Colonic mucosa (tissue), 4 donors: ENCODE measurements around the gene UCP1. TPM values are rescaled to one million over a fixed set of nuclear protein-coding genes. Genes with fewer than 3 reads are reported as not detected.
A peak's percentile ranks its signal among the peaks of the same experiment; 100 is the strongest.

ENCODE experiments used
- DNase-seq: peaks from one replicate; pipeline ENCODE4 v3.0.0-alpha.2; 2020
- H3K27ac ChIP-seq: fragments of 200-600 bp; one replicate; pipeline ENCODE4 v1.8.0; 2021
- H3K27me3 ChIP-seq: fragments of 200-600 bp; one replicate; pipeline ENCODE4 v1.8.0; 2021
- H3K36me3 ChIP-seq: fragments of 200-600 bp; one replicate; pipeline ENCODE4 v1.8.0; 2021
- H3K4me1 ChIP-seq: fragments of 200-600 bp; one replicate; pipeline ENCODE4 v1.8.0; 2021; ENCODE audit warnings: mild to moderate bottlenecking
- H3K4me3 ChIP-seq: fragments of 200-600 bp; one replicate; pipeline ENCODE4 v1.8.0; 2021
- H3K9ac ChIP-seq, 2 donors: one replicate each; pipeline ENCODE4 v1.7.0; 2013; ENCODE audit warnings: control low read depth in 2 of 2, low read depth in 2 of 2, low read length in 2 of 2
- H3K9me3 ChIP-seq: fragments of 200-600 bp; one replicate; pipeline ENCODE4 v1.8.0; 2021
- intact Hi-C: fragments of 100-400 bp; cut with DNase I; formaldehyde crosslinking; loops from one replicate; pipeline ENCODE4 v1.14.1; 2022
- total RNA-seq, 2 donors: library from RNA; stranded (reverse); fragmentation: NEBNext Ultra II Directional in 1 of 2; extraction: Animal tissue kit (Norgen Biotek cat#: 25700) in 1 of 2; gene quantifications; one replicate each; pipeline ENCODE4 v1.2.1, GENCODE V29; 2021
- TF ChIP-seq, protein P1 (sequence below): fragments of 200-600 bp; IDR thresholded peaks from one replicate; pipeline ENCODE4 v1.8.0; 2022; ENCODE audit warnings: antibody characterized with exemption, mild to moderate bottlenecking
- donor health status: healthy.
- donor health status: DM: no; HTN: no; CAD: no.
- donor health status: DM: no; HTN: no; CAD: no.

UCP1 gene
- total RNA-seq, 2 donors from 2014 or later = not detected

DNA sequence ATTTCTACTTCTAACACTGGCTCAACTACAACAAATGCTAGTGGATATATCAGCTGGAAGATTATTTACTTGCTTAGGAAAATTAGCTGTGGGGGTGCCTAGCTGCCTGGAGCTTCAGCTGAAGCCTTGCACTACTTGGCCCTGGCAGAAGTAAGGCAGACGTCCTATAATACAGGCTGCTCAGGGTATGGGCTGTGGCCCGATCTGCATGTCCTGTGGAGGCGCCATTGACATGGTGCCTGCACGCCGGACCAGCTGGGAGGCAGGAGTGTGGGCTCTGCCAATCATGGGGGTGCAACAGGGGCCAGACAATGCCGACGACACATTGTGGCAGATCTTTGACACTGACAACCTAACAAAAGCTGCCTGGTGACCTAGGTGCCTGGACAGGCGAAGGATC lies 31.6 kb upstream of the UCP1 start:
- Histone ChIP-seq H3K9ac (no peak overlapping the region), H3K9me3 (no peaks in the 10 kb centered on the region), H3K36me3 (no peaks in the 10 kb centered on the region), H3K27ac (no peak overlapping the region), H3K4me3 (no peak overlapping the region), H3K4me1 (no peaks in the 10 kb centered on the region), H3K27me3 (no peaks in the 10 kb centered on the region)
- DNase-seq = no peak
- intact Hi-C loops = no loop called here
- TF ChIP-seq, protein P1, sequence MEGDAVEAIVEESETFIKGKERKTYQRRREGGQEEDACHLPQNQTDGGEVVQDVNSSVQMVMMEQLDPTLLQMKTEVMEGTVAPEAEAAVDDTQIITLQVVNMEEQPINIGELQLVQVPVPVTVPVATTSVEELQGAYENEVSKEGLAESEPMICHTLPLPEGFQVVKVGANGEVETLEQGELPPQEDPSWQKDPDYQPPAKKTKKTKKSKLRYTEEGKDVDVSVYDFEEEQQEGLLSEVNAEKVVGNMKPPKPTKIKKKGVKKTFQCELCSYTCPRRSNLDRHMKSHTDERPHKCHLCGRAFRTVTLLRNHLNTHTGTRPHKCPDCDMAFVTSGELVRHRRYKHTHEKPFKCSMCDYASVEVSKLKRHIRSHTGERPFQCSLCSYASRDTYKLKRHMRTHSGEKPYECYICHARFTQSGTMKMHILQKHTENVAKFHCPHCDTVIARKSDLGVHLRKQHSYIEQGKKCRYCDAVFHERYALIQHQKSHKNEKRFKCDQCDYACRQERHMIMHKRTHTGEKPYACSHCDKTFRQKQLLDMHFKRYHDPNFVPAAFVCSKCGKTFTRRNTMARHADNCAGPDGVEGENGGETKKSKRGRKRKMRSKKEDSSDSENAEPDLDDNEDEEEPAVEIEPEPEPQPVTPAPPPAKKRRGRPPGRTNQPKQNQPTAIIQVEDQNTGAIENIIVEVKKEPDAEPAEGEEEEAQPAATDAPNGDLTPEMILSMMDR = no peak

DNA sequence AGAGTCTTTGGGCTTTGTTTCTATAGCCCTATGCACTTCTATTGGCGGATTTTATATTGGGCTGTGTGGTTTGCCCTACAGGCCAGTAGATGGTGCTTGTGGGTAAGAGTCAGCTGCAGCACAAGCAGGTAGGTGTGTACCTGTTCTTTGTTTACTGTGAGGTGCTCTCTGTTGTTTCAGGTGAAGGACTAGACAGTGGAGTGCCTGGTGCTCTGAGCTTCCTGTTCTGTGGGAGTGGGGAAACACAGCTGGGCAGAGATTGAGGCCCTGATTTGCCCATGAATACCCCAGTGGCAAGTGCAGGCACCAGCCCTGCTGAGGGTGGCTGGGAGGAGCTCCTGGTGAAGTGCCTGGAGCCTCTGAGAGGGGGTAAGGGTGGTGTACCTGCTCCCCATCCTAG lies 26.3 kb upstream of the UCP1 start:
- no peaks in the 10 kb centered on the region for H3K4me1 ChIP-seq
- no peaks in the 10 kb centered on the region for H3K36me3 ChIP-seq
- no peak overlapping the region for H3K9ac ChIP-seq
- intact Hi-C loops = loop anchor here (5.0 kb wide), 2 partner anchors 42 to 257 kb away; no protein-coding TSS in a partner anchor
- no peaks in the 10 kb centered on the region for H3K9me3 ChIP-seq
- DNase-seq = peak; percentile 33
- no peaks in the 10 kb centered on the region for H3K27me3 ChIP-seq
- no peak overlapping the region for H3K4me3 ChIP-seq
- TF ChIP-seq, protein P1 = peak; percentile 45
- no peak overlapping the region for H3K27ac ChIP-seq

DNA sequence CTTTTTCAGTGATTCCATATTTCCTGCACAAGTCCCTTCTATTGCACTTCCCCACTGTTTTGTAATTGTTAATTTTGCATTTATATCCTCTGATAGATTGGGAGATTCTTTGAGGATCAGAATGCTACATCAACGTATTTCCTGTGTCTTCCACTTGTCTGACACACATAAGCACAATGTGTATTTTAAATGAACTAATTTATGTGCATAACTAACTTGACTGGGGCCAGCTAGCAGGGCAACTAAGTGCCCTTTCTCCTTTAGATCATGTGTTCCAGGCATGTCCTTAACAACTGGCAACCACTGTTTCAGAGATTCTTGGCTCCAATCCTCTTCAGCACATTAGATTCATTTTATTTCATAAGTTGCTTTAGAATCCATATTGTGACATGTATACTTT lies 15.7 kb upstream of the UCP1 start:
- intact Hi-C loops = no loop called here
- no peak overlapping the region for H3K4me3 ChIP-seq
- H3K27me3 ChIP-seq = peaks cover 7% of the 10 kb centered on the region

DNA sequence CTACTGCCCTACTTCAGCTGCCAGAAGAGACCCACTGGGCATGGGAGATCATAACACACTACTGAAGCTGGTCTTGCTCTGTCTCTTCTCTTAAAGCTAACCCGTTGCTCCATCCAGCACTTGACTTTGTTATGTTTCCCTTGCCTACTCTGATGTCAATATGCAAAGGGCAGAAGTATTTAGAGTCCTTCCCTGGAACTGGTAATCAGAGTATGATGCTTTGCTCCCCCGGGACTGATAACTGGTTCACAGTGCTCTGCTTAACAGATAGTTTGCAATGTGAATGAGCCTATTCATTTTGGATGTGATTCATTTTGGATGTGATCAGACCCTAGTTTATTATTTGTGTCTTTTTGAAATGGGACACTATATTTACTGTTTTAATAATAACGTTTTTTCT lies 12.3 kb upstream of the UCP1 start:
- Histone ChIP-seq H3K27me3 (peaks cover 21% of the 10 kb centered on the region), H3K4me3 (no peak overlapping the region), H3K27ac (no peak overlapping the region), H3K9me3 (no peaks in the 10 kb centered on the region), H3K36me3 (no peaks in the 10 kb centered on the region), H3K9ac (no peak overlapping the region), H3K4me1 (no peaks in the 10 kb centered on the region)
- TF ChIP-seq, protein P1 = no peak
- intact Hi-C loops = no loop called here
- no peak for DNase-seq

More for the DNA sequence above, 15.7 kb upstream of the UCP1 start:
- no peak for DNase-seq
- Histone ChIP-seq H3K9ac (no peak overlapping the region), H3K9me3 (no peaks in the 10 kb centered on the region), H3K36me3 (no peaks in the 10 kb centered on the region), H3K27ac (no peak overlapping the region), H3K4me1 (no peaks in the 10 kb centered on the region)
- TF ChIP-seq, protein P1 = no peak

DNA sequence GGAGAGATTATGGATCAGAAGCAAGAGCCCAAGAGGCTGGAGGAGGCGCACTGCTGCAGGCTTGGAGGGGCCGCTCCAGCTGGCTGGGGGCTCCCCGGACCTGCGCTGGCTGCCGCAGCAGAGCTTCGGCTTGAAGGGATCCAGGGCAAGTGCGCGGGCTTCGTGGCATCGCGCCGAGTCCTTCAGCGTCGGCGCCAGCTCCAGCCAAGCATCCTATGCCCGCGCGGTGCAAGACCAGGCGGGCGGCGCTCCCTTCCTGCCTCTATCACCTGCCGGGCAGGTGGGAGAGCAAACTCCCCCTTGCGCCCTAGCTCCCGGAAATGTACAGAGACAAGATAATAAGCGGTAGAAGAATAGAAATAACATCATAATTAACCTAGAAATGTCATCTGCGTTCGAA lies 10.5 kb upstream of the UCP1 start:
- Histone ChIP-seq H3K9me3 (no peaks in the 10 kb centered on the region), H3K36me3 (no peaks in the 10 kb centered on the region), H3K4me1 (no peaks in the 10 kb centered on the region), H3K27ac (no peak overlapping the region), H3K4me3 (no peak overlapping the region), H3K9ac (no peak overlapping the region), H3K27me3 (peaks cover 21% of the 10 kb centered on the region)
- TF ChIP-seq, protein P1 = no peak
- intact Hi-C loops = no loop called here
- no peak for DNase-seq

DNA sequence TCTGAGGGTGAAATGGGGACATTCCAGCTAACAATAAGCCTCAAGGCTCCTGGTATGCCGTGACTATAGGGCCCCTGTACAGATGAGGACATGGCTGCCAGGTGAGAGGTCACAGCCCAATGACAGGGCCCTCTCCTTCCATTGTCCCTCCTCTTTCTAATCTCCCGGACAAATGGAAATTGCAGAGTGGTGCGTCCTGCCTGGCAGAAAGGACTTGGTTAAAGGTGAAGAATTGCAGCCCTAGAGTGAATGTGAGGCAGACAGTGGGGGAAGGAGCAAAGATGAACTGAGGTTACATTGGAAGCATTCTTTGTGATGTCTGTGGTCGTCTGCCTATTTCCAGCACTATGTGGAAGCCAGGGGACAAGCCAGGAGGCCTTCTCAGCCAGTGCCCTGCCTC lies 6.7 kb upstream of the UCP1 start:
- H3K27me3 ChIP-seq = peaks cover 28% of the 10 kb centered on the region

More for the DNA sequence above, 6.7 kb upstream of the UCP1 start:
- H3K9me3 ChIP-seq = no peaks in the 10 kb centered on the region
- H3K4me1 ChIP-seq = no peaks in the 10 kb centered on the region
- H3K9ac ChIP-seq = no peak overlapping the region
- TF ChIP-seq, protein P1 = no peak
- no peak overlapping the region for H3K27ac ChIP-seq
- H3K36me3 ChIP-seq = no peaks in the 10 kb centered on the region
- intact Hi-C loops = no loop called here
- DNase-seq = no peak
- H3K4me3 ChIP-seq = no peak overlapping the region
